Nephron progenitor cell (in vitro differentiated cells): ENCODE data around the gene CHRND.

Experiments
- DNase-seq: peaks from one replicate; pipeline ENCODE4 v3.0.0; 2021
- H3K27ac Mint-ChIP-seq: 2 replicates; pipeline ENCODE4 v1.8.0; 2021; ENCODE audit warnings: mild to moderate bottlenecking, moderate library complexity, mixed read lengths
- H3K27me3 Mint-ChIP-seq: 2 replicates; pipeline ENCODE4 v1.8.0; 2021; ENCODE audit warnings: mild to moderate bottlenecking, low read depth, mixed read lengths; ENCODE audit not compliant: poor library complexity
- H3K36me3 Mint-ChIP-seq: 2 replicates; pipeline ENCODE4 v1.8.0; 2021; ENCODE audit warnings: low read depth, mixed read lengths
- H3K4me1 Mint-ChIP-seq: 2 replicates; pipeline ENCODE4 v1.8.0; 2021; ENCODE audit warnings: mixed read lengths
- H3K4me3 Mint-ChIP-seq: 2 replicates; pipeline ENCODE4 v1.8.0; 2021; ENCODE audit warnings: mild to moderate bottlenecking, moderate library complexity, mixed read lengths
- H3K9me3 Mint-ChIP-seq: 2 replicates; pipeline ENCODE4 v1.8.0; 2021; ENCODE audit warnings: mild to moderate bottlenecking, moderate library complexity, mixed read lengths
- TF ChIP-seq, protein P1 (sequence below): fragments of 200-600 bp; sonication (generic); IDR thresholded peaks from 2 replicates; pipeline ENCODE4 v1.5.0; 2021; ENCODE audit warnings: antibody characterized with exemption

CHRND gene

DNA sequence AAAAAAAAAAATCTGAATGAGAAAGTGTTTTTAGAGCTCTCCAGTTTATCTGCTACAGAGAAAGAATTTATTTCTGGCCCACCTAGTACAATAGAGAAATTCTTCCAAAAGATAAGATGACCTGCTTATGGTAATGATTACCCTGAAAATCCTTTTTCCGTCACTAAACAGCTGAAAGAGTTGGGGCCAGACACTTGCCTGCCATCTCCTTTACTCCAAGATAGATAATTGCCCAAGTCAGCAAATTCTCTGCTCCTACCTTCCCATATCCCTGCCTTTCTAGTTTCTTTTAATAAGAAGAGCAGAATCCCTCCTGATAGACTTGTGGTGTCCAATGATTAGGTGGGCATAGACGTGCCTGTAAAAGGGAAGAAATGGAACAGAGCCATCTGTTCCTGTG, 52.7 kb downstream of the CHRND start:
- Mint-ChIP-seq H3K36me3 (peaks cover 87% of the 10 kb centered on the region), H3K27me3 (no peaks in the 10 kb centered on the region), H3K4me1 (peaks cover 9% of the 10 kb centered on the region), H3K9me3 (no peaks in the 10 kb centered on the region), H3K27ac (peak overlapping the region; percentile 15), H3K4me3 (no peak overlapping the region)
- TF ChIP-seq, protein P1, sequence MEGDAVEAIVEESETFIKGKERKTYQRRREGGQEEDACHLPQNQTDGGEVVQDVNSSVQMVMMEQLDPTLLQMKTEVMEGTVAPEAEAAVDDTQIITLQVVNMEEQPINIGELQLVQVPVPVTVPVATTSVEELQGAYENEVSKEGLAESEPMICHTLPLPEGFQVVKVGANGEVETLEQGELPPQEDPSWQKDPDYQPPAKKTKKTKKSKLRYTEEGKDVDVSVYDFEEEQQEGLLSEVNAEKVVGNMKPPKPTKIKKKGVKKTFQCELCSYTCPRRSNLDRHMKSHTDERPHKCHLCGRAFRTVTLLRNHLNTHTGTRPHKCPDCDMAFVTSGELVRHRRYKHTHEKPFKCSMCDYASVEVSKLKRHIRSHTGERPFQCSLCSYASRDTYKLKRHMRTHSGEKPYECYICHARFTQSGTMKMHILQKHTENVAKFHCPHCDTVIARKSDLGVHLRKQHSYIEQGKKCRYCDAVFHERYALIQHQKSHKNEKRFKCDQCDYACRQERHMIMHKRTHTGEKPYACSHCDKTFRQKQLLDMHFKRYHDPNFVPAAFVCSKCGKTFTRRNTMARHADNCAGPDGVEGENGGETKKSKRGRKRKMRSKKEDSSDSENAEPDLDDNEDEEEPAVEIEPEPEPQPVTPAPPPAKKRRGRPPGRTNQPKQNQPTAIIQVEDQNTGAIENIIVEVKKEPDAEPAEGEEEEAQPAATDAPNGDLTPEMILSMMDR: no peak
- no peak for DNase-seq

DNA sequence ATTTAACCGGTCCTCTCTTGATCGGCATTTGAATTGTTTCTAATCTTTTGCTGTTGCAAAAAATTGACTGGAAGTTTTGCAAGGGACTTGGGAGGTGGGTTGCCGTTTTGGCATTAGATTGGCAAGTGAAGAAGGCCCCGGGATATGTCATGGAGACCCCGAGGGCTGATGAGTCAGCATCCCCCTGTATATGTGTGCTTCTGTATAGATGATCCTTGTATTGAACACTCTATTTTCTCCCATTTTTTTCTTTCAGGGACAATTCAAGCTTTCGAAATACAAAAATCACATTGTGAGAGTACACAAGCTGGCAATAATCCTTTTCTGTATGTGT, 54.7 kb downstream of the CHRND start:
- Mint-ChIP-seq H3K36me3 (peaks cover 85% of the 10 kb centered on the region), H3K4me3 (no peak overlapping the region), H3K27ac (no peak overlapping the region), H3K4me1 (no peaks in the 10 kb centered on the region), H3K27me3 (no peaks in the 10 kb centered on the region), H3K9me3 (peaks cover 5% of the 10 kb centered on the region)
- DNase-seq: no peak
- TF ChIP-seq, protein P1: no peak

DNA sequence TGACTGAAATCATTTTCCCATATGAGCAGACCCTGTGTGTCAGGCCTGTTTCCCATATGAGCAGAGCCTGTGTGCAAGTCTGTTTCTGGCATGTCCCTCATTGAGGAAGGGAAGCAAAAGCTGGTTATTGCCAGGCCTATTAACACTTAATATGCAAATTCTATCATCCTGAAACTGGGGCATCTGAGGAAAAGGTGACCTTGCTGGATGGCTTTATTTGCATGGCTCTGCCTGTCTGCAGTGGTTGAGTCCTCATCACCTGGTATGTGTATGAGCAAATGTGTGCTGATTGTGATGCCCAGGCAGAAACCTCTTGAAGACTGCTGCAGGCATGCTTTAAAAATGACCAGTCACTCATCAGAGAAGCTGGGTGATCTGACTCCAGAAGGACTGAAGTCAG, 55.8 kb downstream of the CHRND start:
- Mint-ChIP-seq H3K9me3 (peaks cover 5% of the 10 kb centered on the region), H3K27ac (no peak overlapping the region), H3K36me3 (peaks cover 76% of the 10 kb centered on the region), H3K4me3 (no peak overlapping the region), H3K27me3 (no peaks in the 10 kb centered on the region), H3K4me1 (no peaks in the 10 kb centered on the region)
- TF ChIP-seq, protein P1: no peak
- no peak for DNase-seq

- Mint-ChIP-seq H3K27me3 (no peaks in the 10 kb centered on the region), H3K4me1 (no peaks in the 10 kb centered on the region), H3K9me3 (peaks cover 5% of the 10 kb centered on the region), H3K4me3 (no peak overlapping the region), H3K36me3 (peaks cover 56% of the 10 kb centered on the region), H3K27ac (no peak overlapping the region)
- no peak for DNase-seq
- TF ChIP-seq, protein P1: no peak
These were observed 58.3 kb downstream of the CHRND start for GRCh38 chr2:232584238-232584637.
